Measurements from ENCODE around the gene GPHN.

- no peak for TF ChIP-seq POLR2AphosphoS5 (IDR thresholded peaks at IDR 0.05)
- no peak for TF ChIP-seq POLR2A (IDR thresholded peaks at IDR 0.05; ENCODE audit: low read depth)
- TF ChIP-seq CTCF (IDR thresholded peaks at IDR 0.05): no peak
Measured at GRCh38 chr14:66472251-66472650, 35.7 kb upstream of the GPHN start.

Measured in esophagus muscularis mucosa (tissue), 3 donors.